BLaER1 (cell line): ENCODE results near the gene DDX54.

Experiments used
- H3K27ac ChIP-seq: shearing (Covaris generic); formaldehyde crosslinking; 2 replicates; pipeline ENCODE4 v1.8.1; 2022
- H3K27me3 ChIP-seq: shearing (Covaris generic); formaldehyde crosslinking; 2 replicates; pipeline ENCODE4 v1.8.1; 2022
- H3K36me3 ChIP-seq: shearing (Covaris generic); formaldehyde crosslinking; 2 replicates; pipeline ENCODE4 v1.8.1; 2022
- H3K4me1 ChIP-seq: shearing (Covaris generic); formaldehyde crosslinking; 2 replicates; pipeline ENCODE4 v1.8.1; 2022
- H3K4me2 ChIP-seq: shearing (Covaris generic); formaldehyde crosslinking; 2 replicates; pipeline ENCODE4 v1.8.1; 2022
- H3K4me3 ChIP-seq: shearing (Covaris generic); formaldehyde crosslinking; 2 replicates; pipeline ENCODE4 v1.8.1; 2022
- H3K9ac ChIP-seq: shearing (Covaris generic); formaldehyde crosslinking; 2 replicates; pipeline ENCODE4 v1.8.1; 2022
- H3K9me3 ChIP-seq: shearing (Covaris generic); formaldehyde crosslinking; 2 replicates; pipeline ENCODE4 v1.8.1; 2022
- H4K20me1 ChIP-seq: shearing (Covaris generic); formaldehyde crosslinking; 2 replicates; pipeline ENCODE4 v1.8.1; 2022
- Cebpa-rat ChIP-seq: shearing (Covaris generic); IDR thresholded peaks from 2 replicates; pipeline ENCODE4 v1.8.1; 2022

The DDX54 gene

DNA sequence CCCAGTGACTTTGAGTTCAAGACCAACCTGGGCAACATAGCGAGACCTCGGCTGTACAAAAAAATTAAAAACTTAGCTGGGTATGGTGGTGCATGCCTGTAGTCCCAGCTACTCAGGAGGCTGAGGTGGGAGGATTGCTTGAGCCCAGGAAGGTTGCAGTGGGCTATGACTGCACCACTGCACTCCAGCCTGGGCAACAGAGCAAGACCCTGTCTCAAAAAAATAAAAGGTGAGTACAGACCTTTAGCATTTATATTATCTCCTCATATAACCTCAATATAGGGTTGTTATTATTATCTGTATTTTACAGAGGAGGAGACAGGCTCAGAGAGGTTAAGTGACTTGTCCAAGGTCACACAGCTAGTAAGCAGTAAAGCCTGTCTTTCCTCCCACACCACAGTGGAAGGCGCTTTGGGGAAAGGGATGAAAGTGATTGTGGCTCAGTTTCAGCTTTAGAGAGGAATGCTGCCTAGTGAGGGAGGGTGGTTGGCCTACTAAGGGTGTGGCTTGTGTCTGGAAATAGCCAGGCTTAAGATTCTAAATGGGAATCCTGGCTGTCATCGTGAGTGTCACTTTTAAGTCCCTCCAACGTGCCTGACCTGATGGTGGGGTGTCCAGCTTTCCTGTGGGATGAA is 43.2 kb upstream of the DDX54 start:
- Histone ChIP-seq H4K20me1 (0 out of 2 replicates have a peak, but pooled peaks cover 6% of the 10 kb centered on the region), H3K9ac (no peak overlapping the region), H3K4me1 (peaks cover 53% of the 10 kb centered on the region), H3K36me3 (no peaks in the 10 kb centered on the region), H3K27ac (no peak overlapping the region), H3K4me3 (no peak overlapping the region), H3K4me2 (no peak overlapping the region), H3K27me3 (peaks cover 32% of the 10 kb centered on the region), H3K9me3 (no peaks in the 10 kb centered on the region)
- TF ChIP-seq Cebpa-rat = no peak

DNA sequence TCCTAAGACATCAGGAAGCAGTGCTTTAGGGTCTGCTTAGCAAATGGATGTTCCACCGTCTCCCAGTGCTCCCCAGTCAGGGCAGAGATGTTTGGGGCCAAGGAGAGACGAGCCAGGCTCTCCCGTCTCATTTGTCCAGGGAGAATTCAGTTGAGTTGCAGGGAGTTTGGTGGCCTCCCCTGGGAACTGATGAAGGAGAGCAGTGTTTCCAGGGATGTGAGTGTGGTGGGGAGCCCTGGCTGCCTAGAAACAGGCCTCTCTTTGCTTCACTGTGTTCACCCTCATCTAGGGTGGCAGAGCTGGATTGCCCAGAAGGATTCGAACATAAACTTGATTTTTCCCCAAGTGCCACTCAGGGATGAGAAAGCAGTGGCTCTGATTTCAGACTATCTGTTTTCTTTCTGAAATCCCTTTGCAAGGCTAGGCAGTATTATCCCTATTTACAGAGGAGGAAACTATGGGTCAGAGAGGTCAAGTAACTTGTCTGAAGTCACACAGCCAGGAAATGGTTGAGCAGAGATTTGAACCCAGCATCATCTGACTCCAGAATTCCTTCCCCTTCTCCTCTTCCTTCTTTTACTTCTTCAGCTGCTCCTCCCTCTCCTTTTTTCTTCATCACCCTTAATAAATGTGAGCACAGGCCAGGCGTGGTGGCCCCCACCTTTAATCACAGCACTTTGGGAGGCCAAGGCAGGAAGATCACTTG is 42.6 kb upstream of the DDX54 start:
- no peaks in the 10 kb centered on the region for H3K36me3 ChIP-seq
- H3K4me1 ChIP-seq = peaks cover 53% of the 10 kb centered on the region
- peaks cover 37% of the 10 kb centered on the region for H3K27me3 ChIP-seq
- peaks cover 6% of the 10 kb centered on the region; the same call in 1 of the 2 replicates for H4K20me1 ChIP-seq
- H3K4me2 ChIP-seq = peak overlapping the region; percentile 29; the same call in 1 of the 2 replicates
- no peak overlapping the region for H3K9ac ChIP-seq
- no peak overlapping the region for H3K27ac ChIP-seq
- H3K4me3 ChIP-seq = no peak overlapping the region
- no peak for TF ChIP-seq Cebpa-rat
- no peaks in the 10 kb centered on the region for H3K9me3 ChIP-seq

DNA sequence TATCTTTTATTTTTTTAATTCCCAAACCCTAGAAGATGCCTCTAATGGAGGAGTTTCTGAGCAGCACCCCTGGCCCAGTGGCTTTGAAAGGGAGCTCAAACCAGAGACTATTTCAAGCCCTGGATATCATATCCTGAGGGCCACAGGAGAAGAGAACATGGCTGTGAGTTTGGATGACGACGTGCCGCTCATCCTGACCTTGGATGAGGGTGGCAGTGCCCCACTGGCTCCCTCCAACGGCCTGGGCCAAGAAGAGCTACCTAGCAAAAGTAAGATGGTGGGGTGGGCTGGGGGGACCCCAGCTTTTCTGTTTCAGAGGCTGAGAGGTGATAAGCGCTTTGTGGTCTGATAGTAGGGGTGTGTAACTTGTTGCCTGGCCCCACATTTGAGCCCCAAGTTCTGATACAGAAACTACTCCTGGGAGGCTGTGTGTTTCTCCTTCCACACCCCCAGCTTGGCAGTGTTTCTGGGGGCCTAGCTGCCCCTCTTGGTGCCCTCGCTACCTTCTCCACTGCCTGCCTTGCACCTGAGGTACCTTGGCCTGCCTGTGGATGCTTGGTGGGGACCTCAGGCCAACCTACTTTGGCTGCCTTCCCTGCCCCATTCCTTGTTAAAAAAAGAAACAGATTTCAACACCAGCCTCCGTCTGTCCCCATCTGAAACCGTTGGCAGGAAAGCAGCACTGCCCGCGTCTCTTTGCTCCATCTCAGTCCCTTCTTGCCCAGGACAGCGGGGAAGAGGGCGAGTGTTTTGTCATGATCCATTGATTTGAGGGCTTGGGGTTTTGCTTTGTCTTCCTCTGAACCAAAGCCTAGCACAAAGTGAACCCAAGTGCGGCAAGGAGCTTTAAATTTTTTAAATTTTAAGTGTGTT is 41.7 kb upstream of the DDX54 start:
- Histone ChIP-seq H4K20me1 (peaks cover 11% of the 10 kb centered on the region; the same call in 1 of the 2 replicates), H3K9me3 (no peaks in the 10 kb centered on the region), H3K4me1 (peaks cover 53% of the 10 kb centered on the region), H3K9ac (no peak overlapping the region), H3K27ac (no peak overlapping the region), H3K36me3 (no peaks in the 10 kb centered on the region), H3K27me3 (peaks cover 46% of the 10 kb centered on the region), H3K4me2 (peak overlapping the region; percentile 29; the same call in 1 of the 2 replicates), H3K4me3 (no peak overlapping the region)
- TF ChIP-seq Cebpa-rat = no peak

GRCh38 chr12:113224955-113225354 is 39.7 kb upstream of the DDX54 start:
- Histone ChIP-seq H3K4me3 (no peak overlapping the region), H3K27ac (no peak overlapping the region), H3K9ac (no peak overlapping the region), H3K36me3 (no peaks in the 10 kb centered on the region), H3K27me3 (peaks cover 53% of the 10 kb centered on the region), H3K4me1 (peaks cover 58% of the 10 kb centered on the region), H3K9me3 (no peaks in the 10 kb centered on the region), H3K4me2 (0 out of 2 replicates have a peak overlapping the region, but pooled peaks have one; percentile 4), H4K20me1 (peaks cover 14% of the 10 kb centered on the region; the same call in 1 of the 2 replicates)
- no peak for TF ChIP-seq Cebpa-rat

- H3K4me2 ChIP-seq = peak overlapping the region; percentile 62
- no peak overlapping the region for H3K27ac ChIP-seq
- H4K20me1 ChIP-seq = peaks cover 14% of the 10 kb centered on the region; the same call in 1 of the 2 replicates
- TF ChIP-seq Cebpa-rat = no peak
- H3K36me3 ChIP-seq = no peaks in the 10 kb centered on the region
- no peak overlapping the region for H3K4me3 ChIP-seq
- H3K9me3 ChIP-seq = no peaks in the 10 kb centered on the region
- H3K27me3 ChIP-seq = peaks cover 65% of the 10 kb centered on the region
- no peak overlapping the region for H3K9ac ChIP-seq
- H3K4me1 ChIP-seq = peaks cover 51% of the 10 kb centered on the region
Observed at GRCh38 chr12:113222730-113223531, 37.7 kb upstream of the DDX54 start.

- no peak for TF ChIP-seq Cebpa-rat
- H4K20me1 ChIP-seq = peaks cover 19% of the 10 kb centered on the region; the same call in 1 of the 2 replicates
- peaks cover 65% of the 10 kb centered on the region for H3K27me3 ChIP-seq
- H3K4me3 ChIP-seq = peak overlapping the region; percentile 69
- peaks cover 51% of the 10 kb centered on the region for H3K4me1 ChIP-seq
- peak overlapping the region; percentile 69 for H3K9ac ChIP-seq
- H3K4me2 ChIP-seq = peak overlapping the region; percentile 95
- no peaks in the 10 kb centered on the region for H3K9me3 ChIP-seq
- no peak overlapping the region for H3K27ac ChIP-seq
- H3K36me3 ChIP-seq = no peaks in the 10 kb centered on the region
Observed at GRCh38 chr12:113221997-113222729, 36.9 kb upstream of the DDX54 start.

GRCh38 chr12:113221181-113221996 is 36.1 kb upstream of the DDX54 start, which contains the start of gene TPCN1:
Gene TPCN1, plus strand, starts transcription at chr12:113221464. Its CDS starts 5,389 bp downstream, at chr12:113226853.
- peaks cover 56% of the 10 kb centered on the region for H3K4me1 ChIP-seq
- no peak for TF ChIP-seq Cebpa-rat
- H3K27ac ChIP-seq = no peak within 1 kb of the TSS

More at GRCh38 chr12:113221181-113221996, 36.1 kb upstream of the DDX54 start, which contains the start of gene TPCN1:
- H4K20me1 ChIP-seq = peaks cover 21% of the 10 kb centered on the region; the same call in 1 of the 2 replicates
- H3K4me2 ChIP-seq = peak within 1 kb of the TSS; percentile 97
- no peaks in the 10 kb centered on the region for H3K36me3 ChIP-seq
- peaks cover 68% of the 10 kb centered on the region for H3K27me3 ChIP-seq
- H3K4me3 ChIP-seq = peak within 1 kb of the TSS; percentile 69
- H3K9me3 ChIP-seq = no peaks in the 10 kb centered on the region
- H3K9ac ChIP-seq = peak within 1 kb of the TSS; percentile 69
